Gastroesophageal sphincter (tissue), 3 donors: ENCODE data around the gene CADPS2.

Experiments
- EP300 ChIP-seq: sonication (generic); formaldehyde crosslinking; IDR thresholded peaks from one replicate; pipeline ENCODE4 v1.6.1; 2017; ENCODE audit warnings: antibody characterized with exemption, mild to moderate bottlenecking
- POLR2A ChIP-seq, 2 donors: fragments of 450-650 bp; IDR thresholded peaks; one replicate each; pipeline ENCODE4 v1.6.1; 2017; ENCODE audit warnings: antibody characterized with exemption in 2 of 2, mild to moderate bottlenecking in 2 of 2, moderate library complexity in 1 of 2
- POLR2AphosphoS5 ChIP-seq: sonication (generic); formaldehyde crosslinking; IDR thresholded peaks from one replicate; pipeline ENCODE4 v1.6.1; 2017; ENCODE audit warnings: antibody characterized with exemption
- TF ChIP-seq, protein P1 (sequence below), 4 experiments: fragments of 200-600 bp in 2 of 4; fragments of 450-650 bp in 2 of 4; sonication (generic) in 1 of 4; IDR thresholded peaks; one replicate each; pipeline ENCODE4 v1.5.1; 2017 to 2019; ENCODE audit warnings: antibody characterized with exemption in 4 of 4, mild to moderate bottlenecking in 2 of 4, moderate library complexity in 2 of 4

DNA sequence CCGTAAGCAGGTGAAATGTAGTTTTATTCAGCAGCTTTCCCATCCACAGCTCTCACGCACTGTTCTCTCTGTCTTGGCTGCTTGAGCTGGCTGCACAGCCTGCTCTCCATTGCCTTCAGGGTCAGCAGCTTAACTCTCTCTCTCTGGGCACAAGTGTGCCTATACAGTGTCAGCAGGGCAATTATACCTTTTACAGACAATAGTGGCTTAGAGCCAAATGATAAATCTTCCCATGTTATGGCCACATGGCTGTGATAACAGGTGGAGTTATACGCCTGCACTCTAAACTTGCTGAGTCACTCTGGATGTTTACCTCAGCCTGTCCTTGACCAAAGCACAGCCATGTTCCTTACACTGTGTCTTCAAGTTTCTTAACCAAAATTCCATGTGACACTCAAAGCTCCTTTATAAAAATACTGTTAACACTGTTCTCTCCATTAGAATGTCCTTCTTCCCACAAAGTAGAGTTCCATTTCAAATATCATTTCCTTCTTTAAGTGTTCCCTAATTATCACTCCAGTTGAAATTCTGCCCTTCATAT lies 193.4 kb downstream of the CADPS2 start:
- no peak for TF ChIP-seq POLR2A (IDR thresholded peaks at IDR 0.05)
- TF ChIP-seq POLR2AphosphoS5 = no peak
- TF ChIP-seq, protein P1, sequence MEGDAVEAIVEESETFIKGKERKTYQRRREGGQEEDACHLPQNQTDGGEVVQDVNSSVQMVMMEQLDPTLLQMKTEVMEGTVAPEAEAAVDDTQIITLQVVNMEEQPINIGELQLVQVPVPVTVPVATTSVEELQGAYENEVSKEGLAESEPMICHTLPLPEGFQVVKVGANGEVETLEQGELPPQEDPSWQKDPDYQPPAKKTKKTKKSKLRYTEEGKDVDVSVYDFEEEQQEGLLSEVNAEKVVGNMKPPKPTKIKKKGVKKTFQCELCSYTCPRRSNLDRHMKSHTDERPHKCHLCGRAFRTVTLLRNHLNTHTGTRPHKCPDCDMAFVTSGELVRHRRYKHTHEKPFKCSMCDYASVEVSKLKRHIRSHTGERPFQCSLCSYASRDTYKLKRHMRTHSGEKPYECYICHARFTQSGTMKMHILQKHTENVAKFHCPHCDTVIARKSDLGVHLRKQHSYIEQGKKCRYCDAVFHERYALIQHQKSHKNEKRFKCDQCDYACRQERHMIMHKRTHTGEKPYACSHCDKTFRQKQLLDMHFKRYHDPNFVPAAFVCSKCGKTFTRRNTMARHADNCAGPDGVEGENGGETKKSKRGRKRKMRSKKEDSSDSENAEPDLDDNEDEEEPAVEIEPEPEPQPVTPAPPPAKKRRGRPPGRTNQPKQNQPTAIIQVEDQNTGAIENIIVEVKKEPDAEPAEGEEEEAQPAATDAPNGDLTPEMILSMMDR (IDR thresholded peaks at IDR 0.05) = no peak
- TF ChIP-seq EP300 = no peak
